Adrenal gland (tissue), 12 donors: Measurements from ENCODE around the gene SERINC2. TPM values are rescaled to one million over a fixed set of nuclear protein-coding genes. Genes with fewer than 3 reads are reported as not detected.

Source experiments
- DNase-seq, 7 donors: peaks; one replicate each; pipeline ENCODE4 v3.0.0-alpha.2; 2019 to 2020
- H3K27ac ChIP-seq, 5 donors: fragments of 200-600 bp; sonication (generic) in 4 of 5; 1 replicate in 3 of 5; 2 replicates in 2 of 5; pipeline versions ENCODE4 v1.5.1 to v1.8.0; 2016 to 2020; ENCODE audit warnings: mild to moderate bottlenecking in 1 of 5
- H3K27me3 ChIP-seq: fragments of 200-600 bp; 2 replicates; pipeline ENCODE4 v1.8.0; 2021
- H3K36me3 ChIP-seq, 2 donors: fragments of 200-600 bp; replicated peaks in 1 of 2; 1 replicate in 1 of 2; 2 replicates in 1 of 2; pipeline versions ENCODE4 v1.5.1 to v1.8.0; 2018 to 2022
- H3K4me1 ChIP-seq, 2 donors: fragments of 200-600 bp; replicated peaks in 1 of 2; 1 replicate in 1 of 2; 2 replicates in 1 of 2; pipeline versions ENCODE4 v1.5.1 to v1.8.0; 2018 to 2021
- H3K4me3 ChIP-seq, 4 donors: fragments of 200-600 bp; sonication (generic) in 3 of 4; one replicate each; pipeline ENCODE4 v1.5.1; 2016 to 2018
- H3K9me3 ChIP-seq, 3 donors: fragments of 200-600 bp; sonication (generic) in 1 of 3; replicated peaks in 1 of 3; 1 replicate in 2 of 3; 2 replicates in 1 of 3; pipeline versions ENCODE4 v1.5.1 to v1.8.0; 2016 to 2021
- POLR2A ChIP-seq, 2 donors: fragments of 450-650 bp; IDR thresholded peaks; one replicate each; pipeline ENCODE4 v1.6.1; 2017; ENCODE audit warnings: antibody characterized with exemption in 2 of 2, mild to moderate bottlenecking in 2 of 2, moderate library complexity in 1 of 2
- WGBS, 4 donors: extraction: QIAGEN DNeasy Blood & Tissue Kit in 2 of 4; methylation state at CpG; one replicate each; pipeline versions ENCODE4 v1.1.5 to v1.1.7; 2013 to 2017; 5-methylcytosine and 5-hydroxymethylcytosine counted together
- intact Hi-C, 2 donors: fragments of 100-400 bp; cut with DNase I; formaldehyde crosslinking; loops; one replicate each; pipeline versions ENCODE4 v1.14.1 to v1.15.0; 2022 to 2023
- polyA plus RNA-seq, 3 donors: library from polyadenylated mRNA; stranded (reverse); fragments of 200-250 nt in 2 of 3; fragments of 350-450 nt in 1 of 3; fragmentation: Illumina TruSeq in 1 of 3; extraction: RNeasy Lipid Tissue Mini Kit (QIAGEN cat#74804) in 1 of 3; gene quantifications; one replicate each; pipeline ENCODE4 v1.2.3, GENCODE V29; 2013 to 2014
- total RNA-seq, 9 donors: library from RNA; depleted of rRNA in 4 of 9; stranded (reverse); fragments of >200 nt in 4 of 9; fragments of 120-200 nt in 1 of 9; fragmentation: NEBNext Ultra II Directional in 1 of 9; extraction: Animal tissue kit (Norgen Biotek cat#: 25700) in 1 of 9; gene quantifications; one replicate each; pipeline versions ENCODE4 v1.1.0 to v1.2.4, GENCODE V29; 2013 to 2023
- TF ChIP-seq, protein P1 (sequence below), 6 experiments: fragments of 450-650 bp in 4 of 6; fragments of 200-600 bp in 2 of 6; sonication (generic) in 1 of 6; IDR thresholded peaks; 1 replicate in 5 of 6; 2 replicates in 1 of 6; pipeline versions ENCODE4 v1.5.1 to v1.8.0; 2016 to 2021; ENCODE audit warnings: antibody characterized with exemption in 6 of 6, mild to moderate bottlenecking in 2 of 6, moderate library complexity in 1 of 6
- donor health status: healthy with polysubstance abuse.
- donor health status: Bipolar disorder and iron deficiency.
- donor health status: DM: yes; HTN: yes; CAD: no.
- donor health status: DM: no; HTN: no; CAD: no.
- donor health status: DM: no; HTN: no; CAD: no.
- donor health status: DM: yes; HTN: yes; CAD: no.

Gene SERINC2
- total and polyA plus RNA-seq, 12 donors: 0.94 to 35.8 (median 19.2) TPM

DNA sequence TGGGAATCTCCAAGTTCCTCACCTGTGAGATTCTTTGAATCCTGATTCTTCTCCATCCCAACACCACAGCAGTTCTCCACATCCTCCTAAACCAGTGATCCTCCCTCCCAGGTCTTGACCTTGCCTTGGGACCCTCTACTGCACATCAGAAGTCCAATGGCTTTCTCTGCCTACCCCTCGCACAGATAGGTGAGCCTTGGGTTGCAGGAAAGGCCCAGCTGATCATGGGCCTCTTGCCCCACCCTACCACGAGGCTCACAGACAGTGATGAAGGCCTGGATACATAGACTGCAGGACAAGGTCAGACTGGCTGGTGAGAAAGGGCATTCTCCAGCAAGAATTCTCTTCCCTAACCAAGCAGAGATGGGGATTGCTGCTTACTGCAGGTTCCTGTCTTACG lies 41.0 kb upstream of the SERINC2 start:
- no peak overlapping the region for H3K4me3 ChIP-seq
- peak in 2 of 7 donors; percentile 28 to 55 for DNase-seq
- H3K9me3 ChIP-seq: no peaks in the 10 kb centered on the region
- peak overlapping the region in 4 of 5 donors; percentile 82 to 93 (median 88) for H3K27ac ChIP-seq
- H3K4me1 ChIP-seq: peaks cover 59 to 71% of the 10 kb centered on the region in 2 donors
- intact Hi-C loops: no loop called here
- no peaks in the 10 kb centered on the region for H3K27me3 ChIP-seq
- TF ChIP-seq, protein P1, sequence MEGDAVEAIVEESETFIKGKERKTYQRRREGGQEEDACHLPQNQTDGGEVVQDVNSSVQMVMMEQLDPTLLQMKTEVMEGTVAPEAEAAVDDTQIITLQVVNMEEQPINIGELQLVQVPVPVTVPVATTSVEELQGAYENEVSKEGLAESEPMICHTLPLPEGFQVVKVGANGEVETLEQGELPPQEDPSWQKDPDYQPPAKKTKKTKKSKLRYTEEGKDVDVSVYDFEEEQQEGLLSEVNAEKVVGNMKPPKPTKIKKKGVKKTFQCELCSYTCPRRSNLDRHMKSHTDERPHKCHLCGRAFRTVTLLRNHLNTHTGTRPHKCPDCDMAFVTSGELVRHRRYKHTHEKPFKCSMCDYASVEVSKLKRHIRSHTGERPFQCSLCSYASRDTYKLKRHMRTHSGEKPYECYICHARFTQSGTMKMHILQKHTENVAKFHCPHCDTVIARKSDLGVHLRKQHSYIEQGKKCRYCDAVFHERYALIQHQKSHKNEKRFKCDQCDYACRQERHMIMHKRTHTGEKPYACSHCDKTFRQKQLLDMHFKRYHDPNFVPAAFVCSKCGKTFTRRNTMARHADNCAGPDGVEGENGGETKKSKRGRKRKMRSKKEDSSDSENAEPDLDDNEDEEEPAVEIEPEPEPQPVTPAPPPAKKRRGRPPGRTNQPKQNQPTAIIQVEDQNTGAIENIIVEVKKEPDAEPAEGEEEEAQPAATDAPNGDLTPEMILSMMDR (IDR thresholded peaks at IDR 0.05): no peak
- WGBS, 4 donors: 54 to 68% (median 60%) methylated on average over 3 of the region's 3 CpGs
- no peaks in the 10 kb centered on the region for H3K36me3 ChIP-seq

DNA sequence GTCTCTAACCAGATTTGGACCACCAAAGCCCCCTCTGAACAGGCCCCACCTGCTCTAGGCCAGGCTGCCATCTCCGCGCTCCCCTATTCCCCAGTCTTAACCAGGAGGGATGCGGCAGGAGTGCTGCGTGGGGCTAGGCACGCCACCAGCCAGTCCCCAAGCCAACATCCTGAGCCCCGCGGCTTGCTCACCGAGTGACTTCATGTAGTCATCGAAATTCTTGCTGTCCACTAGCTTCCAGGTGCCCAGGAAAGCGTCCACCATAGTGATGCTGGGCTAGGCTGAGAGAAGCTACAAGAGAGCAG lies 40.3 kb upstream of the SERINC2 start:
- Histone ChIP-seq H3K27me3 (no peaks in the 10 kb centered on the region), H3K27ac (peak overlapping the region; percentile 75 to 93 (median 86)), H3K36me3 (no peaks in the 10 kb centered on the region), H3K9me3 (no peaks in the 10 kb centered on the region), H3K4me1 (peaks cover 59 to 71% of the 10 kb centered on the region in 2 donors), H3K4me3 (peak overlapping the region in 1 of 4 donors; percentile 50)
- no peak for DNase-seq
- intact Hi-C loops: no loop called here
- 33 to 64% (median 53%) methylated on average over 7 to 10 of the region's 10 CpGs for WGBS, 4 donors
- TF ChIP-seq POLR2A (IDR thresholded peaks at IDR 0.05): no peak
- TF ChIP-seq, protein P1 (IDR thresholded peaks at IDR 0.05): no peak

DNA sequence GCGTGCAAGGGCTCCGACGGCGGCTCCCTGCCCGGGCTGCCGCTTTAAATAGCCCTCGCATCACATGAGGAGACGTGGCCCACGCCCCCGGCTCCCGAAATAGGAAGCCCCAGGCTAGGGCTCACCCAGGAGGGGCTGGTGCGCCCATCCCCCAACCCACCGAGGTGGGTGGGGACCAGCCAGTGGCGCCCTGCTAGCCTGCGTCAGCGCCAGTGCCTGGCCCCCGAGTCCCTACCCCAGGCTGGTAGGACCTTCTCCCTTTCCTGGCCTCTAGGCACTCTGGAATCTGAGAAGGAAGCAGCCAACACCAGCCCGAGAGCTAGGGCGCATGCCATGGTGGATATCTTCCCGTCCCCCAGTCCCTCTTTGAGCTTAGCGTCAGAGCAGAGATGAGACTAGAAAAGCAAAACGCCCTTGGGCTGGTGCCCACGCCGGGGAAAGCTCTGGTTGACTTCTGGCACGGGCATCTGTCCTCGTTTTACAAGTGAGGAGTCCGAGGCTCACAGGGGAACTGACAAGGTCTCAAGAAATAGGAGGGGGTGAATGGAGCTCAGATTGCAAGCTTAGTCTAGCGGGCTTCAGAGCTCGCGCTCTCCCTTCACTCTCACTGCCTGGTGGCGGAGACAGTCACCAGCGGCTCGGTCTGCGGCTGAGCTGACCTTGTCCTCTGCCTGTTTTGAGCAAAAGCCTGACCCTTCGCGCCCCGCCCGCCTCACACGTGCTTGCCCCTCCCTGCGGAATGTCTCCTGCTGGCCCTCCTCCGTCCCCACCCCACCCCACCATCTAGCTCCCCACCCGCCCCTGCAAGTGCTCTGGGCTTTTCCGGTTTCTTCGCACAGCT lies 39.7 kb upstream of the SERINC2 start, which contains the start of gene FABP3:
Gene FABP3 (minus strand): TSS at position 21 of the 841 bp plus-strand sequence. CDS start 62 bp downstream, outside the sequence.
- H3K9me3 ChIP-seq: no peaks in the 10 kb centered on the region
- TF ChIP-seq POLR2A (IDR thresholded peaks at IDR 0.05): peak; percentile 48 to 95
- TF ChIP-seq, protein P1 (IDR thresholded peaks at IDR 0.05): peak in 2 of 6 experiments; percentile 20 to 32
- intact Hi-C loops: no loop called here
- DNase-seq: peak; percentile 80 to 97 (median 91)
- H3K4me3 ChIP-seq: peak within 1 kb of the TSS in 2 of 4 donors; percentile 21 to 50
- H3K27me3 ChIP-seq: no peaks in the 10 kb centered on the region
- H3K36me3 ChIP-seq: no peaks in the 10 kb centered on the region
- WGBS, 4 donors: 0 to 14% (median 2%) methylated on average over 19 to 44 of the region's 44 CpGs
- H3K27ac ChIP-seq: peak within 1 kb of the TSS; percentile 75 to 93 (median 86)
- peaks cover 58 to 67% of the 10 kb centered on the region in 2 donors for H3K4me1 ChIP-seq

GRCh38 chr1:31373897-31374486 lies 39.0 kb upstream of the SERINC2 start:
- Histone ChIP-seq H3K27ac (peak overlapping the region; percentile 75 to 93 (median 86)), H3K27me3 (no peaks in the 10 kb centered on the region), H3K4me1 (peaks cover 51 to 60% of the 10 kb centered on the region in 2 donors), H3K9me3 (no peaks in the 10 kb centered on the region), H3K36me3 (no peaks in the 10 kb centered on the region), H3K4me3 (peak overlapping the region in 1 of 4 donors; percentile 50)
- intact Hi-C loops: no loop called here
- 25 to 39% (median 27%) methylated on average over 9 to 11 of the region's 11 CpGs for WGBS, 4 donors
- TF ChIP-seq, protein P1 (IDR thresholded peaks at IDR 0.05): no peak
- TF ChIP-seq POLR2A (IDR thresholded peaks at IDR 0.05): no peak
- DNase-seq: no peak
